ENCODE measurements around the gene CHST10. TPM values are rescaled to one million over a fixed set of nuclear protein-coding genes. Genes with fewer than 3 reads are reported as not detected.

The CHST10 gene
- total and polyA plus RNA-seq, 12 donors, result 5.1 to 11.8 (median 8.9) TPM

DNA sequence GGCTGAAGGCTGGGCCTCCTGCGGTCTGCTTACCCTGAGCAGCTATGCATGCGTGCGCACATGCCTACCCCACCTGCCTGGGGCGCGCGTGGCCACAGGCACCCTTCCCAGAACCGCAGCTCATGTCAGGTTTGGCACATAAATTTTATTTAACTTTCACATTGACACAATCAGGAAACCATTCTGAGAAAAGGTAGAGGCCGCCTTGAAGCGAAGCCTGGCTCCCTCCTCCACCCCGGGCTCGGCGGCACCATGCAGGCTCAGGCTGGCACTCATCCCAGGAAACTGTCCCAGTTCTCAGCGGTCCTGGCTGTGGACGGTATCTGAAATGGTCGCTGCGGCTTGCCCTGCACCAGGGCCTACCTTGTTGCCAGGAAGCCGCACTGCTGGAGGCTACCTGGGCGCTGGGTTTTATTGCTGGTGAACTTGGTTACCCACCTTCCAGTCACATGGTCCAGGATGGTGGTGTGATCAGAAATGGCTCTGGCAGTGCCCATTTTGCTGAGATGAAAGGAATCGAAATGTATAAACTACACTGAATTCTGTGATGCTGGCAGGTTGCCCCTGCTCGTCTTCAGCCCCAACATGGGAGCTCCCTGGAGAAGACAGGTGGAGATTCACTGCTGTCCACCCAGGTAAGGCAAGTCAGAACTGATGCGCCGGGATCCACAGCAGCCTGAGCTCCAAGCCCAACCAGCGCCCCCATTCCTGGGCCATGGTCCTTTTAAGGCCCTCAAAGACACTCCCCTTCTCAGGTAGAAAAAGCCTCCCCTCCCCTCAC is 25.5 kb downstream of the CHST10 start:
- H3K4me3 ChIP-seq, result no peak overlapping the region
- H3K9me3 ChIP-seq, result no peaks in the 10 kb centered on the region
- no peak overlapping the region for H3K27ac ChIP-seq
- TF ChIP-seq CTCF (IDR thresholded peaks at IDR 0.05), result no peak
- H3K4me1 ChIP-seq, result peaks cover 0 to 7% (median 0%) of the 10 kb centered on the region in 9 donors
- no peaks in the 10 kb centered on the region for H3K27me3 ChIP-seq
- 87% methylated on average over 23 of the region's 23 CpGs for WGBS, 2 donors
- intact Hi-C loops (cut with DNase I), result no loop called here
- peak; percentile 4 to 88 (median 78) for ATAC-seq
- DNase-seq, result peak; percentile 24 to 38
- H3K36me3 ChIP-seq, result peaks cover 0 to 54% (median 12%) of the 10 kb centered on the region in 9 donors

DNA sequence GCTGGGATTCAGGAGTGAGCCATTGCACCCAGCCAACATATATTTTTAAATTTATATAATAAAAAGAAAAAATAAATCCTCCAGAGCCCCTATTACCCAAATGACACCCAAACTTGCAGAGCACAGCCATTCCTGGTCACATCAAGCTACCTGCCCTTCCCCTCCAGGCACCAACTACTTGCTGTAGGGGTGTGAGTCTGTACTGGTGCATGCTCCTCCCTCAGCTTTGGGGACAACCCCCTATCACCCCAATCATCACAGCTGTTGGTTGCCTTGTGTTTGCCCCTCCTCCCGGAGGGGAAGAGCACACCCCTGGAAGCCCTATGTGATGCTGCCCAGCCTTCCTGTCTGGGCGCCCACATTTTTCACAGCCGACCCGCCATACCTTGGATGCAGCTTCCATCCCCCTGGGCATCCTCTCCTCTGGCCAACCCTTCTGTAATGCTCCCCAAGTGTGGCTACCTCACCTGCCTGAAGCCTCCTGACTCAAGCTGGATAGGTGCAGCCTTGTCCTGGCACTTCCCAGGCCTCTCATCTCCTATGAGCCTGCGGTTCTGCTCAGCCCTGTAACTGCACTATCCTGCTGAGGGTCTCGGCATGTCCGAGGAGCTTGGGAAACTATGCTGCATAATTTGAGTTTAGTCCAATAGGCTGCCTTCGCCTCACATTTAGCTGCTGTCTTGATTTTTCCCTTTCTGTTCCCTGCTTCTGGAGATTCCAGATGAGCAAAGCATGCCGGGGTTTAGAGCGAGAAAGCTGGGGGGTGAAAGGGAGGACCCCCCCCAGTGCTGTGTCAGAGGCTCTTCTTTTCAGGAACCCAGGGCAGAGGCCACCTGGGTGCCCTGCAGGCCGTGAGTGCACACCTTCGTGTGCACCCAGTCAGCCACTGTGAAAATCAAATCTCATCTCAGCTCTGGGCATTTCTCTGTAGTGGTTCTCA is 27.2 kb downstream of the CHST10 start:
- peaks cover 0 to 39% (median 8%) of the 10 kb centered on the region in 9 donors for H3K36me3 ChIP-seq
- ATAC-seq (no peak), DNase-seq (no peak)
- no peak overlapping the region for H3K27ac ChIP-seq
- no peaks in the 10 kb centered on the region for H3K9me3 ChIP-seq
- TF ChIP-seq CTCF (IDR thresholded peaks at IDR 0.05), result no peak
- no peaks in the 10 kb centered on the region for H3K27me3 ChIP-seq
- intact Hi-C loops (cut with DNase I), result no loop called here
- 88 to 92% methylated on average over 12 of the region's 12 CpGs for WGBS, 2 donors
- H3K4me3 ChIP-seq, result no peak overlapping the region
- peaks cover 0 to 7% (median 0%) of the 10 kb centered on the region in 9 donors for H3K4me1 ChIP-seq

DNA sequence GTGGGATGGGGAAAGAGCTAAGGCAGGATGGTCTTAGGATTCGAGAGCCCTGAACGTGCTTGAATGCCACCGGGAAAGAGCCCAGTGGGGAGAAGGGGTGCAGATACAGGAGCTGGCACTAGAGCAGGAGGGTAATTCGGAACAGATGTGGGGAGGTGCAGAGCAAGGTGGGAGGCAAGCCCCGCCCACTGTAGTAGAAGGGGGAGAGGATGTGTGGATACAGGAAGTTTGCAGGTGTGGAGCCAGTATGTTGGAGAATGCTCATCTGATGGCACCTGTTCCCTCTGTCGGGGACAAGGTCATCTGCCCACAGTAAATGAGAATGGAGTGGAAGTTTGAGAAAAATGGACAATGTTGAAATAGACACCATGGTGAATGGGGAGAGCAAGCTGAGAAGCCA is 28.8 kb downstream of the CHST10 start:
- TF ChIP-seq CTCF (IDR thresholded peaks at IDR 0.05), result no peak
- Histone ChIP-seq H3K27ac (no peak overlapping the region), H3K36me3 (peaks cover 0 to 26% (median 8%) of the 10 kb centered on the region in 9 donors), H3K4me3 (no peak overlapping the region), H3K9me3 (no peaks in the 10 kb centered on the region), H3K4me1 (peaks cover 0 to 7% (median 0%) of the 10 kb centered on the region in 9 donors), H3K27me3 (no peaks in the 10 kb centered on the region)
- intact Hi-C loops (cut with DNase I), result loop anchor here in 1 of 10 donors (10.0 kb wide), 1 partner anchor 834 kb away; no protein-coding TSS in a partner anchor
- ATAC-seq (no peak), DNase-seq (no peak)
- 88 to 96% methylated on average over 6 of the region's 6 CpGs for WGBS, 2 donors

DNA sequence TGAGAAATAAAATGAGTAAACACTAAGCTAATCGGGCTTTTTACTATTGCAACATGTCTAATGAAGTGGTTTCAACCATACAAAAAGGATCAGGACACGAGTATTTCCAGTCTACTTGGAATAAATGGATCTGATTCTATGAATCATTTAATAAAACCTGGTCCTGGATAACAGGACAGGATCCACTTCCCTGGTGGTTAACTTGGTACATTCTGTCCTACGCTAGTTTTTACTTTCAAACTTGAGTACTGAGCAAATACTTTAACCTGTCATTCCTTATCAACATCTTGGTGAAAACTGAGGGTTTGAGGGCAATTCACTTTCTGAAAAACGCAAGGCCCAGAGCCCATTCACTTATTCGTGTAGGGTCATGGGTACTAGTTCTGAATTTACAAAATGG is 33.5 kb downstream of the CHST10 start:
- no peak overlapping the region for H3K27ac ChIP-seq
- no peaks in the 10 kb centered on the region for H3K36me3 ChIP-seq
- no peak for DNase-seq
- no peaks in the 10 kb centered on the region for H3K27me3 ChIP-seq
- H3K4me3 ChIP-seq, result no peak overlapping the region
- TF ChIP-seq CTCF (IDR thresholded peaks at IDR 0.05), result no peak
- no peaks in the 10 kb centered on the region for H3K9me3 ChIP-seq
- H3K4me1 ChIP-seq, result no peaks in the 10 kb centered on the region
- ATAC-seq, result no peak
- intact Hi-C loops (cut with DNase I), result loop anchor here in 4 of 10 donors (5.0 to 10.0 kb wide), 4 partner anchors 62 to 829 kb away; partner anchors contain the start of gene LONRF2 (in 1 of the 4)
- 85 to 91% methylated on average over 5 of the region's 5 CpGs for WGBS, 2 donors
